PC-3 (cell line): ENCODE results near the gene DNM3. TPM values are rescaled to one million over a fixed set of nuclear protein-coding genes. Genes with fewer than 3 reads are reported as not detected.

Experiments used
- ATAC-seq: fragments of 200-7000 bp; cut with Tn5 transposase; 2 replicates; pipeline ENCODE4 v1.9.1; 2020; ENCODE audit warnings: mild to moderate bottlenecking, moderate library complexity
- BruUV-seq: library from RNA; stranded (reverse); fragments of 400-500 nt; replicated peaks from 2 replicates; lab custom pipeline; 2021; lab: Mats Ljungman, UMichigan
- CTCF ChIA-PET: fragments of 300-600 bp; sonication (Branson Sonifier 250); formaldehyde crosslinking; loops from one replicate; lab custom pipeline; 2022; ENCODE audit warnings: antibody characterized with exemption; lab: Charles Lee
- POLR2A ChIA-PET: fragments of 300-600 bp; sonication (Branson Sonifier 250); formaldehyde crosslinking; loops from one replicate; lab custom pipeline; 2022; ENCODE audit warnings: antibody characterized with exemption; ENCODE audit not compliant: unreplicated experiment; lab: Charles Lee
- DNase-seq: peaks from one replicate; pipeline ENCODE4 v3.0.0-alpha.2; 2015
- H2AFZ ChIP-seq: fragments of 300-600 bp; sonication (generic); 2 replicates; pipeline ENCODE4 v1.6.0; 2016; ENCODE audit warnings: antibody characterized with exemption, low read length
- H3F3A ChIP-seq: fragments of 300-600 bp; sonication (generic); one replicate; pipeline ENCODE4 v1.6.0; 2017; ENCODE audit warnings: antibody characterized with exemption, low read length, control low read depth, mild to moderate bottlenecking; ENCODE audit not compliant: unreplicated experiment
- H3K27ac ChIP-seq: fragments of 300-600 bp; sonication (generic); 2 replicates; pipeline ENCODE4 v1.5.1; 2016; ENCODE audit warnings: mild to moderate bottlenecking, low read length
- H3K27me3 ChIP-seq: fragments of 300-600 bp; sonication (generic); 2 replicates; pipeline ENCODE4 v1.6.1; 2016; ENCODE audit warnings: low read length, mixed read lengths
- H3K36me3 ChIP-seq: fragments of 300-600 bp; sonication (generic); 2 replicates; pipeline ENCODE4 v1.6.1; 2016; ENCODE audit warnings: low read depth, mixed run types, low read length, mixed read lengths
- H3K4me1 ChIP-seq: fragments of 300-600 bp; sonication (generic); 2 replicates; pipeline ENCODE4 v1.5.1; 2016; ENCODE audit warnings: low read length; ENCODE audit not compliant: insufficient read depth
- H3K4me2 ChIP-seq: fragments of 300-600 bp; sonication (generic); 2 replicates; pipeline ENCODE4 v1.6.0; 2016; ENCODE audit warnings: low read length
- H3K4me3 ChIP-seq: fragments of 300-600 bp; sonication (generic); 2 replicates; pipeline ENCODE4 v1.5.1; 2016; ENCODE audit warnings: mild to moderate bottlenecking, low read length, mixed read lengths
- H3K79me2 ChIP-seq: fragments of 300-600 bp; sonication (generic); 2 replicates; pipeline ENCODE4 v1.6.1; 2017; ENCODE audit warnings: low read length, mixed read lengths
- H3K9ac ChIP-seq: fragments of 300-600 bp; sonication (generic); 2 replicates; pipeline ENCODE4 v1.6.0; 2016; ENCODE audit warnings: mild to moderate bottlenecking, low read length
- H3K9me2 ChIP-seq: fragments of 300-600 bp; sonication (generic); replicated peaks from 2 replicates; pipeline ENCODE4 v1.6.1; 2016; ENCODE audit warnings: mixed run types, low read length, mixed read lengths
- H3K9me3 ChIP-seq: fragments of 300-600 bp; sonication (generic); 2 replicates; pipeline ENCODE4 v1.6.1; 2016; ENCODE audit warnings: low read length, mixed read lengths
- H4K20me1 ChIP-seq: fragments of 300-600 bp; sonication (generic); 2 replicates; pipeline ENCODE4 v1.6.1; 2016; ENCODE audit warnings: low read length, mixed read lengths
- CTCF ChIP-seq: fragments of 300-600 bp; sonication (generic); conservative IDR thresholded peaks from 2 replicates; pipeline ENCODE4 v1.5.1; 2017; ENCODE audit warnings: antibody characterized with exemption, low read depth, mild to moderate bottlenecking, low read length
- EZH2 ChIP-seq: fragments of 300-600 bp; sonication (generic); IDR thresholded peaks from one replicate; pipeline ENCODE4 v1.6.1; 2017; ENCODE audit warnings: antibody characterized with exemption, mild to moderate bottlenecking, low read length; ENCODE audit not compliant: unreplicated experiment
- EZH2phosphoT487 ChIP-seq: fragments of 300-600 bp; sonication (generic); IDR thresholded peaks from 2 replicates; pipeline ENCODE4 v1.6.1; 2018; ENCODE audit warnings: mild to moderate bottlenecking, antibody characterized with exemption, low read length, borderline replicate concordance
- intact Hi-C: fragments of 100-400 bp; cut with micrococcal nuclease; formaldehyde crosslinking; loops from 2 replicates; pipeline ENCODE4 v1.9.0; 2023
- total RNA-seq: library from RNA; depleted of rRNA; stranded (reverse); fragments of >200 nt; gene quantifications from 2 replicates; pipeline ENCODE4 v1.2.3, GENCODE V29; 2014

Gene DNM3
- total RNA-seq, 1 experiment from 2014 or later, result 0.98 TPM

DNA sequence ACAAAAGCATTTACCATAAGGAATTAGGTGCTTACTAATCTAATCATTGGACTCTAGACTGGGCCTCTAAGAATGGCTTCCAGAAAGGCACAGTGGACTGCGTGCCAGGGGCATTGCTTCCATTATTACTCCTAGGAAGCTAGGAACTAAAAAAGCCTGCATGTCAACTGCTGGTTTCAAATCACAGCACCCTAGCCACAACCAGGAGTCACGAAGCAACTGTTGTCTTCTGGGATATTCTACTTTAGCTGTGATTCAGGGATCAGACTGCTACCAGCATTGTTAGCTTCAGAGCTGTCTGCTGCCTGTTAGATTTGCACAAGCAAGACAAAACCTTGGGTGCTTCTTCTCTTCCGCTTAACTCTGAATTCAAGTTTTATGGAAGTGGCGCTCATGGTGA lies 38.3 kb downstream of the DNM3 start:
- Histone ChIP-seq H4K20me1 (no peaks in the 10 kb centered on the region), H2AFZ (no peak overlapping the region), H3K9me3 (no peaks in the 10 kb centered on the region), H3K9me2 (no peaks in the 10 kb centered on the region), H3K36me3 (no peaks in the 10 kb centered on the region), H3K27me3 (peaks cover 42% of the 10 kb centered on the region), H3K4me3 (no peak overlapping the region), H3F3A (no peaks in the 10 kb centered on the region), H3K4me2 (no peak overlapping the region), H3K79me2 (no peaks in the 10 kb centered on the region), H3K9ac (no peak overlapping the region), H3K4me1 (no peaks in the 10 kb centered on the region), H3K27ac (no peak overlapping the region)
- POLR2A ChIA-PET, result no interaction called here
- no peak for ATAC-seq
- TF ChIP-seq CTCF (no peak), EZH2phosphoT487 (no peak), EZH2 (no peak)
- BruUV-seq, result no TSS peak
- intact Hi-C loops, result no loop called here
- no peak for DNase-seq
- CTCF ChIA-PET, result no interaction called here

GRCh38 chr1:171881442-171881841 lies 40.1 kb downstream of the DNM3 start:
- no peak overlapping the region for H3K9ac ChIP-seq
- H3K36me3 ChIP-seq, result no peaks in the 10 kb centered on the region
- DNase-seq, result no peak
- H3K79me2 ChIP-seq, result no peaks in the 10 kb centered on the region
- CTCF ChIA-PET, result no interaction called here
- H3K9me2 ChIP-seq, result no peaks in the 10 kb centered on the region
- no peak overlapping the region for H3K27ac ChIP-seq
- H3K27me3 ChIP-seq, result peaks cover 29% of the 10 kb centered on the region
- H3K4me2 ChIP-seq, result no peak overlapping the region
- H3K9me3 ChIP-seq, result no peaks in the 10 kb centered on the region
- intact Hi-C loops, result no loop called here
- ATAC-seq, result no peak
- no peaks in the 10 kb centered on the region for H4K20me1 ChIP-seq
- no TSS peak for BruUV-seq
- no peak overlapping the region for H3K4me3 ChIP-seq
- TF ChIP-seq EZH2 (no peak), CTCF (no peak), EZH2phosphoT487 (no peak)
- no peaks in the 10 kb centered on the region for H3F3A ChIP-seq
- H2AFZ ChIP-seq, result no peak overlapping the region
- POLR2A ChIA-PET, result no interaction called here
- no peaks in the 10 kb centered on the region for H3K4me1 ChIP-seq

DNA sequence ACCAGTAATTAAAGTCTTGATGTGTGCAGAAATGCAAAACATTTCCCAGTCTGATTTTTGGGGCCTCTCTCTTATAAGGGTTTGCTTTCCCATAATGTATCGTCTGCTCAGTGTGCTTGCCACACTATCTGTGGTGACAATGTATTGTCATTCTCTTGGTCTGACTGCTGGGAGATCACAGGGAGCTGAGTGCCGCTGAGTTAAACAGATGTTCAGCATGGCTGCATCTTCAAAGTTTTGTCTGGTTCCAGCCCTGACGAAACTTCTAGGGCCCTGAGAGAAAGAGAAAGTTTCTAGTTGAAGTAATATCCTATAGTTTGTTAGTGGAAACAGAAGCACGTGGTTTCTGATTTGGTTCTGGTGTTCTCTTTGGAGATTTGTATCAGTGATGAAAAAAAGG lies 42.6 kb downstream of the DNM3 start:
- Histone ChIP-seq H3K4me2 (no peak overlapping the region), H3K27ac (no peak overlapping the region), H3K36me3 (no peaks in the 10 kb centered on the region), H3K4me1 (no peaks in the 10 kb centered on the region), H3K79me2 (no peaks in the 10 kb centered on the region), H2AFZ (no peak overlapping the region), H3K4me3 (no peak overlapping the region), H4K20me1 (no peaks in the 10 kb centered on the region), H3K27me3 (peaks cover 18% of the 10 kb centered on the region), H3K9me3 (no peaks in the 10 kb centered on the region), H3K9me2 (no peaks in the 10 kb centered on the region), H3F3A (no peaks in the 10 kb centered on the region), H3K9ac (no peak overlapping the region)
- no peak for DNase-seq
- BruUV-seq, result no TSS peak
- TF ChIP-seq CTCF, result no peak
- TF ChIP-seq EZH2phosphoT487, result no peak
- TF ChIP-seq EZH2, result no peak
- intact Hi-C loops, result no loop called here
- POLR2A ChIA-PET, result no interaction called here
- no peak for ATAC-seq
- CTCF ChIA-PET, result no interaction called here
